MM.1S (cell line): ENCODE results near the gene UNC13A.
"Not testable (repeated sequence)": the region's sequence is repeated elsewhere in the genome, so short reads cannot be mapped to it uniquely, and the experiment has no call there.

ENCODE experiments used
- DNase-seq: peaks from one replicate; pipeline ENCODE4 v3.0.0-alpha.2; 2015
- H2AFZ ChIP-seq: fragments of 300-600 bp; sonication (generic); 2 replicates; pipeline ENCODE4 v1.6.0; 2016; ENCODE audit warnings: antibody characterized with exemption, low read length
- H3F3A ChIP-seq: fragments of 300-600 bp; sonication (generic); 2 replicates; pipeline ENCODE4 v1.6.1; 2016; ENCODE audit warnings: mild to moderate bottlenecking, antibody characterized with exemption, low read length, moderate library complexity, mixed read lengths; ENCODE audit not compliant: insufficient read depth
- H3K27ac ChIP-seq: fragments of 300-600 bp; sonication (generic); 2 replicates; pipeline ENCODE4 v1.5.1; 2016; ENCODE audit warnings: mild to moderate bottlenecking, low read length
- H3K27me3 ChIP-seq: fragments of 300-600 bp; sonication (generic); replicated peaks from 2 replicates; pipeline ENCODE4 v1.6.0; 2016; ENCODE audit warnings: low read length; ENCODE audit not compliant: insufficient read depth
- H3K36me3 ChIP-seq: fragments of 300-600 bp; sonication (generic); replicated peaks from 2 replicates; pipeline ENCODE4 v1.6.1; 2016; ENCODE audit warnings: mild to moderate bottlenecking, low read length, mixed read lengths; ENCODE audit not compliant: insufficient read depth
- H3K4me1 ChIP-seq: fragments of 300-600 bp; sonication (generic); 2 replicates; pipeline ENCODE4 v1.6.1; 2016; ENCODE audit warnings: low read length, mixed read lengths
- H3K4me2 ChIP-seq: fragments of 300-600 bp; sonication (generic); 2 replicates; pipeline ENCODE4 v1.6.0; 2016; ENCODE audit warnings: low read depth, low read length
- H3K4me3 ChIP-seq: fragments of 300-600 bp; sonication (generic); 2 replicates; pipeline ENCODE4 v1.5.1; 2016; ENCODE audit warnings: low read length, mixed read lengths
- H3K79me2 ChIP-seq: fragments of 300-600 bp; sonication (generic); 2 replicates; pipeline ENCODE4 v1.6.1; 2016; ENCODE audit warnings: mixed run types, low read length, mixed read lengths
- H3K9ac ChIP-seq: fragments of 300-600 bp; sonication (generic); 2 replicates; pipeline ENCODE4 v1.6.1; 2016; ENCODE audit warnings: low read length, mixed read lengths
- H3K9me2 ChIP-seq: fragments of 300-600 bp; sonication (generic); replicated peaks from 2 replicates; pipeline ENCODE4 v1.6.1; 2016; ENCODE audit warnings: mild to moderate bottlenecking, low read length, mixed read lengths; ENCODE audit not compliant: insufficient read depth
- H3K9me3 ChIP-seq: fragments of 300-600 bp; sonication (generic); replicated peaks from 2 replicates; pipeline ENCODE4 v1.6.1; 2016; ENCODE audit warnings: mild to moderate bottlenecking, low read length, mixed read lengths; ENCODE audit not compliant: insufficient read depth
- H4K20me1 ChIP-seq: fragments of 300-600 bp; sonication (generic); 2 replicates; pipeline ENCODE4 v1.6.1; 2016; ENCODE audit warnings: mild to moderate bottlenecking, low read length, moderate library complexity, mixed read lengths; ENCODE audit not compliant: insufficient read depth
- CTCF ChIP-seq: fragments of 300-600 bp; sonication (generic); IDR thresholded peaks from 2 replicates; pipeline ENCODE4 v1.5.1; 2016; ENCODE audit warnings: antibody characterized with exemption, low read length, mixed read lengths
- EZH2 ChIP-seq: fragments of 300-600 bp; sonication (generic); optimal IDR thresholded peaks from 2 replicates; pipeline ENCODE3; 2017; ENCODE audit warnings: low read depth, mild to moderate bottlenecking, antibody characterized with exemption, low read length, mixed read lengths
- EZH2phosphoT487 ChIP-seq: fragments of 300-600 bp; sonication (generic); IDR thresholded peaks from 2 replicates; pipeline ENCODE4 v1.6.1; 2018; ENCODE audit warnings: antibody characterized with exemption, low read length

The UNC13A gene

GRCh38 chr19:17572638-17573037 lies 115.5 kb downstream of the UNC13A start:
- Histone ChIP-seq H3K27me3 (no peaks in the 10 kb centered on the region), H3K9ac (no peak overlapping the region), H3F3A (no peaks in the 10 kb centered on the region), H3K36me3 (no peaks in the 10 kb centered on the region), H3K4me2 (no peak overlapping the region), H3K9me2 (no peaks in the 10 kb centered on the region), H3K79me2 (no peaks in the 10 kb centered on the region), H3K4me1 (no peaks in the 10 kb centered on the region), H2AFZ (no peak overlapping the region), H3K4me3 (no peak overlapping the region), H3K27ac (no peak overlapping the region), H3K9me3 (no peaks in the 10 kb centered on the region), H4K20me1 (no peaks in the 10 kb centered on the region)
- TF ChIP-seq EZH2 (no peak), CTCF (no peak), EZH2phosphoT487 (no peak)
- no peak for DNase-seq

GRCh38 chr19:17570791-17571190 lies 117.4 kb downstream of the UNC13A start:
- TF ChIP-seq EZH2: no peak
- Histone ChIP-seq H3K27ac (no peak overlapping the region), H3K27me3 (no peaks in the 10 kb centered on the region), H3K4me3 (no peak overlapping the region), H3F3A (no peaks in the 10 kb centered on the region), H3K79me2 (no peaks in the 10 kb centered on the region), H3K4me2 (no peak overlapping the region), H3K9ac (no peak overlapping the region), H2AFZ (no peak overlapping the region), H3K9me3 (no peaks in the 10 kb centered on the region), H4K20me1 (no peaks in the 10 kb centered on the region), H3K36me3 (no peaks in the 10 kb centered on the region), H3K9me2 (no peaks in the 10 kb centered on the region), H3K4me1 (no peaks in the 10 kb centered on the region)
- DNase-seq: no peak

- H3K4me1 ChIP-seq, H3K9me2 ChIP-seq, H3K79me2 ChIP-seq, H3K4me2 ChIP-seq, H4K20me1 ChIP-seq, H3K9me3 ChIP-seq, H3K4me3 ChIP-seq, H3K27me3 ChIP-seq, H3K27ac ChIP-seq, H3F3A ChIP-seq, DNase-seq, H2AFZ ChIP-seq, H3K9ac ChIP-seq, H3K36me3 ChIP-seq: not testable (repeated sequence)
These were observed 117.9 kb downstream of the UNC13A start for GRCh38 chr19:17570291-17570690.

GRCh38 chr19:17567940-17568339 lies 120.2 kb downstream of the UNC13A start:
- no peaks in the 10 kb centered on the region for H3F3A ChIP-seq
- no peak overlapping the region for H3K9ac ChIP-seq
- DNase-seq: no peak
- no peak for TF ChIP-seq EZH2
- no peak for TF ChIP-seq CTCF
- TF ChIP-seq EZH2phosphoT487: no peak
- no peak overlapping the region for H3K4me2 ChIP-seq
- no peaks in the 10 kb centered on the region for H3K27me3 ChIP-seq
- no peaks in the 10 kb centered on the region for H3K36me3 ChIP-seq
- H4K20me1 ChIP-seq: no peaks in the 10 kb centered on the region
- H2AFZ ChIP-seq: no peak overlapping the region
- no peaks in the 10 kb centered on the region for H3K9me2 ChIP-seq
- no peaks in the 10 kb centered on the region for H3K9me3 ChIP-seq
- H3K27ac ChIP-seq: no peak overlapping the region
- H3K79me2 ChIP-seq: no peaks in the 10 kb centered on the region
- no peaks in the 10 kb centered on the region for H3K4me1 ChIP-seq
- H3K4me3 ChIP-seq: no peak overlapping the region
